ENCODE data around the gene PRODH2. TPM values are rescaled to one million over a fixed set of nuclear protein-coding genes. Genes with fewer than 3 reads are reported as not detected.
A peak's percentile ranks its signal among the peaks of the same experiment; 100 is the strongest.

PRODH2 gene
- total and polyA plus RNA-seq, 10 of the 15 experiments (the other 5 are each of a cell fraction or from before 2014, with no cell fraction given) = 0.07 TPM; not detected in 9

DNA sequence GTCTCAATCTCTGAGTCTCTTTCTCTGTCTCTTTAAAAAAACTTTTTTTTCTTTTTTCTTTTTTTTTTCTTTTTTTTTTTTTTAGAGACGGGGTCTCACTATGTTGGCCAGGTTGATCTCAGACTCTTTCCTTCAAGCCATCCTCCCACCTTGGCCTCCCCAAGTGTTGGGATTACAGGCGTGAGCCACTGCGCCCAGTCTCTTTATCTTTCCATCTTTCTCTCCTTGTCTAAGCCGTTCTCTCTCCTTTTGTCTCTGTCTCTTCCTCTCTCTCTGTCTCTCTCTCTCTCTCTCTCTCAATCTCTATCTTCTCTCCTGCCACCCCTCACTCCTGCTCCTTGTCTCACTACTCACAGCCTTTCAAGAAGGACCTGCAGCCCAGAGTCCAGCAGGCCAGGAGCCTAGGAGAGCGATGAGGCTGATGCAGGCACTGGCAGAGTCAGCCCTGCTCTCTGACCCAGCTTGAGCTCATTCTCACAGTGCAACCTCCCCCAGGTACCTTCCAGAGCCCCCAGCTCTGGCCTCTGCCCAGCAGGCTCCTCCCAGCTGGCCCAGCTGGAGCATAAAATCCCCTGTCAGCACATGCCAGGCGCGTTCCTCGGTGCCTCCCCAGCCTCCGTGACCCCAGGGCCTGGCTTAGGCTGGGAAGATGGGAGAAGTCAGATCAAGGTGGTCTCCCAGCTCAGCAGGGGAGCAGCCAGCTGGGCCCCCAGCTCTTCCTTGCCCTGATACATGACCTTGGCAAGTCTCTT is 39.6 kb upstream of the PRODH2 start, which contains the start of gene NPHS1 (continued):
- TF ChIP-seq, protein P1, sequence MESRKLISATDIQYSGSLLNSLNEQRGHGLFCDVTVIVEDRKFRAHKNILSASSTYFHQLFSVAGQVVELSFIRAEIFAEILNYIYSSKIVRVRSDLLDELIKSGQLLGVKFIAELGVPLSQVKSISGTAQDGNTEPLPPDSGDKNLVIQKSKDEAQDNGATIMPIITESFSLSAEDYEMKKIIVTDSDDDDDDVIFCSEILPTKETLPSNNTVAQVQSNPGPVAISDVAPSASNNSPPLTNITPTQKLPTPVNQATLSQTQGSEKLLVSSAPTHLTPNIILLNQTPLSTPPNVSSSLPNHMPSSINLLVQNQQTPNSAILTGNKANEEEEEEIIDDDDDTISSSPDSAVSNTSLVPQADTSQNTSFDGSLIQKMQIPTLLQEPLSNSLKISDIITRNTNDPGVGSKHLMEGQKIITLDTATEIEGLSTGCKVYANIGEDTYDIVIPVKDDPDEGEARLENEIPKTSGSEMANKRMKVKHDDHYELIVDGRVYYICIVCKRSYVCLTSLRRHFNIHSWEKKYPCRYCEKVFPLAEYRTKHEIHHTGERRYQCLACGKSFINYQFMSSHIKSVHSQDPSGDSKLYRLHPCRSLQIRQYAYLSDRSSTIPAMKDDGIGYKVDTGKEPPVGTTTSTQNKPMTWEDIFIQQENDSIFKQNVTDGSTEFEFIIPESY (IDR thresholded peaks at IDR 0.05) = no peak
- TF ChIP-seq, protein P2, sequence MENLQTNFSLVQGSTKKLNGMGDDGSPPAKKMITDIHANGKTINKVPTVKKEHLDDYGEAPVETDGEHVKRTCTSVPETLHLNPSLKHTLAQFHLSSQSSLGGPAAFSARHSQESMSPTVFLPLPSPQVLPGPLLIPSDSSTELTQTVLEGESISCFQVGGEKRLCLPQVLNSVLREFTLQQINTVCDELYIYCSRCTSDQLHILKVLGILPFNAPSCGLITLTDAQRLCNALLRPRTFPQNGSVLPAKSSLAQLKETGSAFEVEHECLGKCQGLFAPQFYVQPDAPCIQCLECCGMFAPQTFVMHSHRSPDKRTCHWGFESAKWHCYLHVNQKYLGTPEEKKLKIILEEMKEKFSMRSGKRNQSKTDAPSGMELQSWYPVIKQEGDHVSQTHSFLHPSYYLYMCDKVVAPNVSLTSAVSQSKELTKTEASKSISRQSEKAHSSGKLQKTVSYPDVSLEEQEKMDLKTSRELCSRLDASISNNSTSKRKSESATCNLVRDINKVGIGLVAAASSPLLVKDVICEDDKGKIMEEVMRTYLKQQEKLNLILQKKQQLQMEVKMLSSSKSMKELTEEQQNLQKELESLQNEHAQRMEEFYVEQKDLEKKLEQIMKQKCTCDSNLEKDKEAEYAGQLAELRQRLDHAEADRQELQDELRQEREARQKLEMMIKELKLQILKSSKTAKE (IDR thresholded peaks at IDR 0.05; ENCODE audit: low read depth, poor library complexity, severe bottlenecking) = no peak
- no peak for TF ChIP-seq SIX5 (IDR thresholded peaks at IDR 0.05; ENCODE audit: low read depth, low read length, severe bottlenecking)

DNA sequence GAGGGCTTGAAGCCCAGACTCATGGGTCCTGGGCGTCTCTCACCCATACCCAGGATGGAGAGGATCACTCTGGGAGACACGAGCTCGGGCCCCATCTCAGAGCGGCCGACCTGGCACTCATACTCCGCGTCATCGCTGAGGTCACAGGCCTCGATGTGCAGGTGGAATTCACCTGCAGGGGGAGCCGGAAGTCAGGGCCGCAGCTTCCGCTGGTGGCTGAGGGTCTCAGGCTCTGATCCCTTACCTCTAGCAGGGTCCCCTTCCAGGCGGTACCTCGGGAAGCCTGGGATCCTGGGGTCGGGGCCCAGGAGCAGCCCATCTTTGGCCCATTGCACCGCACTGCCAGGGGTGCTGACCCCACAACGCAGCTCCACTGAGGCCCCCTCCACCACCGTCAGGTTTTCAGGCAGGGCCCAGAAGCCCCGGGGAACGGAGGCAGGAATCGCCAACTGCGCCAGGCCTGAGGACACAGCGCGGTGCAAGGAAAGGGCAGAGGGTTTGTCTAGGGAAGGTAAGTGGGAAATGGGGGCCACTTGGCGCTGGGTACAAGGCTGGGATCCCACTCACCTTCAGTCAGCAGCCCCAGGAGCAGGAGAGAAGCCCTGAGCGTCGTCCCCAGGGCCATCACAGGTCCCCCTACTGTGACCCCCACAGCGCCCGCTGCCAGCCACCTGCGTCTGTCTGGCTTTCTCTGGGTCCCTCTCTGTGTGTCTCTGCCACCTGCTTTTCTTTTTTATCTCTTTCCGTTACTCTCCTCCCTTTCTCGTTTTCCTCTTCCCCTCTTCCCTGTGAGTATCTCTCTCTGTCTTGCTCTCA is 38.8 kb upstream of the PRODH2 start:
- H3K4me3 ChIP-seq = no peak overlapping the region
- SMC1A ChIA-PET (ENCODE audit: uncharacterized antibody, unreplicated experiment) = no interaction called here
- CTCF ChIA-PET = no interaction called here
- 0 out of 2 replicates have a peak overlapping the region, but pooled peaks have one; percentile 17 for H2AFZ ChIP-seq (ENCODE audit: control insufficient read depth, low read depth, low read length)
- H3K27ac ChIP-seq (ENCODE audit: control insufficient read depth, insufficient read depth) = no peak overlapping the region
- no peaks in the 10 kb centered on the region for H3K36me3 ChIP-seq (ENCODE audit: control insufficient read depth in 2 of 2, insufficient read depth in 2 of 2, low read length in 1 of 2)
- no TSS peak for BruUV-seq (replicated peaks)
- in situ Hi-C loops (cut with MboI) (no loop called here), intact Hi-C loops (cut with micrococcal nuclease; ENCODE audit: unreplicated experiment) (no loop called here)
- H4K20me1 ChIP-seq (ENCODE audit: control insufficient read depth, insufficient read depth) = no peaks in the 10 kb centered on the region
- FAIRE-seq (no peak), DNase-seq (ENCODE audit: low read depth, low spot score) (no peak), ATAC-seq (no peak)
- 29% methylated on average over 32 of the region's 32 CpGs for WGBS (ENCODE audit: insufficient coverage, insufficient replicate concordance, low lambda C conversion rate, missing lambda C conversion rate)
- H3K9me3 ChIP-seq (replicated peaks; ENCODE audit: control insufficient read depth, insufficient read depth, low read length) = no peaks in the 10 kb centered on the region
- no peak overlapping the region for H3K4me2 ChIP-seq (ENCODE audit: control insufficient read depth, insufficient read depth)
- H3K79me2 ChIP-seq (ENCODE audit: control insufficient read depth, insufficient read depth, low read length) = no peaks in the 10 kb centered on the region
- H3K9ac ChIP-seq (ENCODE audit: control insufficient read depth, insufficient read depth, low read length) = no peak overlapping the region
- POLR2A ChIA-PET = no interaction called here
- RAD21 ChIA-PET (ENCODE audit: unreplicated experiment) = no interaction called here
- H3K27me3 ChIP-seq (replicated peaks in 1 of 2; ENCODE audit: control insufficient read depth in 2 of 2, insufficient read depth in 2 of 2, low read length in 1 of 2) = peaks cover 5 to 8% of the 10 kb centered on the region in 2 experiments; a peak in 2 of 4 replicates
- no peaks in the 10 kb centered on the region for H3K4me1 ChIP-seq (ENCODE audit: control insufficient read depth, insufficient read depth, low read length)
- TF ChIP-seq CBFB (IDR thresholded peaks at IDR 0.05; ENCODE audit: low read depth) (no peak), HCFC1 (IDR thresholded peaks at IDR 0.05; ENCODE audit: low read length) (no peak), MXI1 (IDR thresholded peaks at IDR 0.05; ENCODE audit: low read depth, low read length) (no peak)
- TF ChIP-seq, protein P3, sequence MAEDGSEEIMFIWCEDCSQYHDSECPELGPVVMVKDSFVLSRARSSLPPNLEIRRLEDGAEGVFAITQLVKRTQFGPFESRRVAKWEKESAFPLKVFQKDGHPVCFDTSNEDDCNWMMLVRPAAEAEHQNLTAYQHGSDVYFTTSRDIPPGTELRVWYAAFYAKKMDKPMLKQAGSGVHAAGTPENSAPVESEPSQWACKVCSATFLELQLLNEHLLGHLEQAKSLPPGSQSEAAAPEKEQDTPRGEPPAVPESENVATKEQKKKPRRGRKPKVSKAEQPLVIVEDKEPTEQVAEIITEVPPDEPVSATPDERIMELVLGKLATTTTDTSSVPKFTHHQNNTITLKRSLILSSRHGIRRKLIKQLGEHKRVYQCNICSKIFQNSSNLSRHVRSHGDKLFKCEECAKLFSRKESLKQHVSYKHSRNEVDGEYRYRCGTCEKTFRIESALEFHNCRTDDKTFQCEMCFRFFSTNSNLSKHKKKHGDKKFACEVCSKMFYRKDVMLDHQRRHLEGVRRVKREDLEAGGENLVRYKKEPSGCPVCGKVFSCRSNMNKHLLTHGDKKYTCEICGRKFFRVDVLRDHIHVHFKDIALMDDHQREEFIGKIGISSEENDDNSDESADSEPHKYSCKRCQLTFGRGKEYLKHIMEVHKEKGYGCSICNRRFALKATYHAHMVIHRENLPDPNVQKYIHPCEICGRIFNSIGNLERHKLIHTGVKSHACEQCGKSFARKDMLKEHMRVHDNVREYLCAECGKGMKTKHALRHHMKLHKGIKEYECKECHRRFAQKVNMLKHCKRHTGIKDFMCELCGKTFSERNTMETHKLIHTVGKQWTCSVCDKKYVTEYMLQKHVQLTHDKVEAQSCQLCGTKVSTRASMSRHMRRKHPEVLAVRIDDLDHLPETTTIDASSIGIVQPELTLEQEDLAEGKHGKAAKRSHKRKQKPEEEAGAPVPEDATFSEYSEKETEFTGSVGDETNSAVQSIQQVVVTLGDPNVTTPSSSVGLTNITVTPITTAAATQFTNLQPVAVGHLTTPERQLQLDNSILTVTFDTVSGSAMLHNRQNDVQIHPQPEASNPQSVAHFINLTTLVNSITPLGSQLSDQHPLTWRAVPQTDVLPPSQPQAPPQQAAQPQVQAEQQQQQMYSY (CRISPR knock-in tag; IDR thresholded peaks at IDR 0.05) = no peak
- TF ChIP-seq, protein P4, sequence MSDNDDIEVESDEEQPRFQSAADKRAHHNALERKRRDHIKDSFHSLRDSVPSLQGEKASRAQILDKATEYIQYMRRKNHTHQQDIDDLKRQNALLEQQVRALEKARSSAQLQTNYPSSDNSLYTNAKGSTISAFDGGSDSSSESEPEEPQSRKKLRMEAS (IDR thresholded peaks at IDR 0.05; ENCODE audit: low read depth, low read length) = no peak
